ENCODE measurements around the gene B4GALT7.

Gene B4GALT7

GRCh38 chr5:177576169-177576568 is 23.8 kb upstream of the B4GALT7 start:
- no peak overlapping the region for H3K4me3 ChIP-seq (ENCODE audit: low read length)
- TF ChIP-seq ZNF274 (IDR thresholded peaks at IDR 0.05; ENCODE audit: low read depth, low read length): no peak

- no peak overlapping the region for H3K4me3 ChIP-seq (ENCODE audit: low read length)
- TF ChIP-seq ZNF274 (IDR thresholded peaks at IDR 0.05; ENCODE audit: low read depth, low read length): no peak
Observed at GRCh38 chr5:177578316-177578715, 21.6 kb upstream of the B4GALT7 start.

GRCh38 chr5:177588413-177588909 is 11.5 kb upstream of the B4GALT7 start:
- H3K4me3 ChIP-seq (ENCODE audit: low read length): no peak overlapping the region
- no peak for TF ChIP-seq ZNF274 (IDR thresholded peaks at IDR 0.05; ENCODE audit: low read depth, low read length)

- no peak overlapping the region for H3K4me3 ChIP-seq (ENCODE audit: low read length)
- TF ChIP-seq ZNF274 (IDR thresholded peaks at IDR 0.05; ENCODE audit: low read depth, low read length): no peak
Observed at GRCh38 chr5:177590406-177590805, 9.5 kb upstream of the B4GALT7 start.

- TF ChIP-seq ZNF274 (IDR thresholded peaks at IDR 0.05; ENCODE audit: low read depth, low read length): no peak
- H3K4me3 ChIP-seq (ENCODE audit: low read length): peak overlapping the region; percentile 77; the same call in 1 of the 2 replicates
Observed at GRCh38 chr5:177591690-177592009, 8.3 kb upstream of the B4GALT7 start.

GRCh38 chr5:177592010-177592834 is 7.7 kb upstream of the B4GALT7 start, which contains the start of gene TMED9:
TMED9 (plus strand) TSS chr5:177592203; CDS start chr5:177592215, 12 bp downstream.
- no peak for TF ChIP-seq ZNF274 (IDR thresholded peaks at IDR 0.05; ENCODE audit: low read depth, low read length)
- peak within 1 kb of the TSS; percentile 77 for H3K4me3 ChIP-seq (ENCODE audit: low read length)

GRCh38 chr5:177592905-177593304 is 7.0 kb upstream of the B4GALT7 start:
- TF ChIP-seq ZNF274 (IDR thresholded peaks at IDR 0.05; ENCODE audit: low read depth, low read length): no peak
- peak overlapping the region; percentile 77 for H3K4me3 ChIP-seq (ENCODE audit: low read length)

GRCh38 chr5:177593511-177593910 is 6.4 kb upstream of the B4GALT7 start:
- H3K4me3 ChIP-seq (ENCODE audit: low read length): peak overlapping the region; percentile 77; the same call in 1 of the 2 replicates
- TF ChIP-seq ZNF274 (IDR thresholded peaks at IDR 0.05; ENCODE audit: low read depth, low read length): no peak

- no peak for TF ChIP-seq ZNF274 (IDR thresholded peaks at IDR 0.05; ENCODE audit: low read depth, low read length)
- no peak overlapping the region for H3K4me3 ChIP-seq (ENCODE audit: low read length)
Observed at GRCh38 chr5:177594071-177594470, 5.9 kb upstream of the B4GALT7 start.

GRCh38 chr5:177595026-177595585 is 4.8 kb upstream of the B4GALT7 start:
- H3K4me3 ChIP-seq (ENCODE audit: low read length): no peak overlapping the region
- TF ChIP-seq ZNF274 (IDR thresholded peaks at IDR 0.05; ENCODE audit: low read depth, low read length): no peak

GRCh38 chr5:177595991-177596774 is 3.7 kb upstream of the B4GALT7 start:
- H3K4me3 ChIP-seq (ENCODE audit: low read length): no peak overlapping the region
- TF ChIP-seq ZNF274 (IDR thresholded peaks at IDR 0.05; ENCODE audit: low read depth, low read length): no peak

GRCh38 chr5:177596775-177597238 is 3.1 kb upstream of the B4GALT7 start:
- TF ChIP-seq ZNF274 (IDR thresholded peaks at IDR 0.05; ENCODE audit: low read depth, low read length): no peak

GRCh38 chr5:177598477-177598876 is 1.5 kb upstream of the B4GALT7 start:
- H3K4me3 ChIP-seq (ENCODE audit: low read length): no peak overlapping the region
- no peak for TF ChIP-seq ZNF274 (IDR thresholded peaks at IDR 0.05; ENCODE audit: low read depth, low read length)

More at GRCh38 chr5:177596775-177597238, 3.1 kb upstream of the B4GALT7 start:
- H3K4me3 ChIP-seq (ENCODE audit: low read length): no peak overlapping the region

- peak overlapping the region; percentile 70 for H3K4me3 ChIP-seq (ENCODE audit: low read length)
- no peak for TF ChIP-seq ZNF274 (IDR thresholded peaks at IDR 0.05; ENCODE audit: low read depth, low read length)
Observed at GRCh38 chr5:177600508-177601018, 631 bp downstream of the B4GALT7 start.
